ENCODE measurements around the gene EFCAB10.
"Not testable (repeated sequence)": the region's sequence is repeated elsewhere in the genome, so short reads cannot be mapped to it uniquely, and the experiment has no call there.

EFCAB10 gene

DNA sequence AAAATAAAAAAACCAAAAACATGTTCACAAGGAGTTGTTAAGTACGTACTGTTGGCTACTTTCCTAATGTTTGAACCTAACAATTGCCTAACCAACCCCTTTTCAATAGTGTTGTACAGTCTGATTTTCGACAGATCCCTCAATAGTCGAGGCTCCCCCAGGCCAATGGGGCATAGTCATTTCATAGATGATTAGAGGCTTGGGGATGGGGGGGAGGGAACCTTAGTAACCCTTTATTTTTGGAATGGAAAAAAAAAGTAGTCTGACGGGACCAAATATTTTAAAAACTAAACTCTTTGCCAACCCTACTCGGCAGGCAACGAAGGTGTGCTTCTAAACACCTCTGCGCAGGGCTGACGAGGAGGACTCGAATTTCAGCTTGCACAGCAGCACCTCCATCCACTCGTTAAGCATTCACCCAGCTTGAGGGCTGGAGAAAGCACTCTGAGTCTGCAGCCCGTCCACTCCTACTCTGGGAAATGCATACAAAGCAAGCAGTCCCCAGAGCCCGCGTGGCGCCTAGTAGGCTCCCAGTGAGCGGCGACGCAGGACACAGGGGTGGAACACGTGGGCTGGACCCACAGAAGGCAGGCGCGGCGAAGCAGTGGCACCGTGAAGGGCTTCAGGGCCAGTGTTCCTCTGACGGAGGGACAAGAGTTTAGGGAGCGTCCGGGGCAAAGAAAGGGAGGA, 60.1 kb downstream of the EFCAB10 start (continued):
- TF ChIP-seq POU6F1 (CRISPR knock-in tag; IDR thresholded peaks at IDR 0.05; ENCODE audit: borderline replicate concordance, low read depth) (no peak), TCF4 (CRISPR knock-in tag; IDR thresholded peaks at IDR 0.05; ENCODE audit: borderline replicate concordance) (no peak), ZFP3 (CRISPR knock-in tag; IDR thresholded peaks at IDR 0.05) (no peak), ESRRG (CRISPR knock-in tag; IDR thresholded peaks at IDR 0.05) (no peak)

- not testable (repeated sequence) for ATAC-seq
Measured at GRCh38 chr7:105520620-105521019, 60.7 kb downstream of the EFCAB10 start.

DNA sequence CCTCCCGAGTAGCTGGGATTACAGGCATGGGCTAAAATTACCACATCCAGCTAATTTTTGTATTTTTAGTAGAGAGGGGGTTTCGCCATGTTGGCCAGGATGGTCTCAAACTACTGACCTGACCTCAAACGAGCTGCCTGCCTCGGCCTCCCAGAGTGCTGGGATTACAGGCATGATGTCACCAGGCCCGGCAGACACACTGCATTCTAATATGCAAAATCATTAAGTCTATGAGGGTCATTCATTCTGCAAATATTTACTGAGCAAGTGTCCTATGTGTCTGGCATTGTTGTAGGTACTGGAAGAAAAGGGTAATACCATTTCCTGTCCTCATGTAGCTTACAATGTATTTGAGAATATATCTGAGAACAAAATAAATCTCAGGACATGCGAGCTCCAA, 61.9 kb downstream of the EFCAB10 start:
- no peak for ATAC-seq
- TF ChIP-seq SNAI2 (CRISPR knock-in tag; IDR thresholded peaks at IDR 0.05): no peak
- no peak for TF ChIP-seq ZFP3 (CRISPR knock-in tag; IDR thresholded peaks at IDR 0.05)
- TF ChIP-seq CSRNP3 (CRISPR knock-in tag; IDR thresholded peaks at IDR 0.05): no peak

DNA sequence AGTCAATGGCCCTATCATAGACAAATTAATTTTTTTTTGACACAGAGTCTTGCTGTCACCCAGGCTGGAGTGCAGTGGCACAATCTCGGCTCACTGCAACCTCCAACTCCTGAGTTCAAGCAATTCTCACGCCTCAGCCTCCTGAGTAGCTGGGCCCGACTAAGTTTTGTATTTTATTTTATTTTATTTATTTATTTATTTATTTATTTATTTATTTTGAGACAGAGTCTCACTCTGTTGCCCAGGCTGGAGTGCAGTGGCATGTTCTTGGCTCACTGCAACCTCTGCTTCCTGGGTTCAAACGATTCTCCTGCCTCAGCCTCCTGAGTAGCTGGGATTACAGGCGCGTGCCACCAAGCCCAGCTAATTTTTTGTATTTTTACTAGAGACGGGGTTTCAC, 65.7 kb downstream of the EFCAB10 start:
- not testable (repeated sequence) for ATAC-seq
